Epithelial cell of esophagus (primary cell): Measurements from ENCODE around the gene FYTTD1.

ENCODE experiments used
- DNase-seq: peaks from one replicate; pipeline ENCODE4 v3.0.0; 2010; ENCODE audit warnings: low read depth
- H3K4me3 ChIP-seq: 2 replicates; pipeline ENCODE4 v1.5.1; 2011; ENCODE audit warnings: mild to moderate bottlenecking, low read length, control low read depth
- CTCF ChIP-seq: IDR thresholded peaks from 2 replicates; pipeline ENCODE4 v1.5.1; 2011; ENCODE audit warnings: low read depth, mild to moderate bottlenecking, low read length, control low read depth, inconsistent platforms; ENCODE audit not compliant: insufficient read depth; ENCODE audit errors: missing control alignments

The FYTTD1 gene

GRCh38 chr3:197814372-197814771 is 64.7 kb downstream of the FYTTD1 start:
- DNase-seq, result no peak
- no peak overlapping the region for H3K4me3 ChIP-seq
- no peak for TF ChIP-seq CTCF

DNA sequence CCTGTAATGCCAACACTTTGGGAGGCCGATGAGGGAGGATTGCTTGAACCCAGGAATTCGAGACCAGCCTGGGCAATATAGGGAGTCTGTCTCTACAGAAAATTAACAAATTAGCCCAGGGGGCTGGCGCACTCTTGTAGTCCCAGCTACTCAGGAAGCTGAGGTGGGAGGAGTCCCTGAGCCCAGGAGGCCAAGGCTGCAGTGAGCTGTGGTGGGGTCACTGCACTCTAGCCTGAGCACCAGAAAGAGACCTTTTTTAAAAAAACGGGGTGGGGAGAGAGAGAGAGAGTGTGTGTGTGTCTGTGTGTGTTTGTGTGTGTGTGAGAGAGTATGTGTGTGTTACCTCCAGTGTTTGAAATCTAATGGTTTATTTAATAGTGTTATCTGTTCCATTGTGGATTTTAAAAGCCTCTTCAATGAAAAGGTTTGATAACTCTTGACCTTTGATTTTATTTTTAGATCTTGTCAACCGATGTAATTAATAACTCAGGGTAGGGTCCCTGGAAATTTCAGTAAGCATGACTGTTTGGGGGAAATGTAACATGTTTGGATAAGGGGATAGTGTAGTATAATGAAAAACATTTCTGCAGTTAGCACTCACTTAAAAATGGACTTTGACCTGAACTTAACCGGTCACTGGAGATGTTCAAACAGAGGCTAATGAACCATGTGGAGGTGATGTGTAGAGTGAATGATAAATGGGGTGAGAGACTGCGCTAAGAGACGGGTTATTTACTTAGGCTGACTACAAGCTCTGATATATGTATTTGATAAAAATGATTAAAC is 71.1 kb downstream of the FYTTD1 start:
- no peak for TF ChIP-seq CTCF
- DNase-seq, result no peak
- no peak overlapping the region for H3K4me3 ChIP-seq

DNA sequence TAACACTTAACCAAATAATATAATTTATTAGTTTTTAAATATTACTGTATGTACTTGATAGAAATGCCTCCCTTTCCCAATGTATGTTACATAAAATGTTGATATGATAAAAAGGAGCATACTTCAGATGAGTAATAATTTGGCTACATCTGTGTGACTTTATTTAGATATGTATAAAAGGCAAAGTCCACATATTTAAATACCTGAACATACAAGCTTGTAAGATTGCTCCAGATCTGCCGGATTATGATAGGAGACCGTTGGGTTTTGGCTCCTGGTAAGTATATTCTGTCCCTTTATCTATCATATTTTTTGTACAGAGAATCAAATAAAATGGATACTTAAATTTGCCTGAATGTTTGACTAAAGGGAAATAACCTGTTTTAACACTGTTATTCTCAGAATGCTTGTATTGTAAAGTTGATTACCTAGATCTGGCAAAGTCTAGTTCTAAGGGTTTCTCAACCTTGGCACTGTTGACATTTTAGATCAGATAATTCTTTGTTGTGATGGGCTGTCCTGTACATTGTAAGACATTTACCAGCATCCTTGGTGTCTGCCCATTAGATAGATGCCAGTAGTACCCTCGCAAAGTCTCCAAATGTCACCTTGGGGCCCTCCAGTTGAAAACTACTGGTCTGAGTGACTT is 79.8 kb downstream of the FYTTD1 start:
- H3K4me3 ChIP-seq, result no peak overlapping the region
- DNase-seq, result no peak
- TF ChIP-seq CTCF, result no peak

- TF ChIP-seq CTCF, result no peak
- no peak for DNase-seq
- H3K4me3 ChIP-seq, result no peak overlapping the region
These were observed 80.8 kb downstream of the FYTTD1 start for GRCh38 chr3:197830308-197830966.

- no peak overlapping the region for H3K4me3 ChIP-seq
- DNase-seq, result no peak
- TF ChIP-seq CTCF, result no peak
These were observed 81.3 kb downstream of the FYTTD1 start for GRCh38 chr3:197830967-197831313.

DNA sequence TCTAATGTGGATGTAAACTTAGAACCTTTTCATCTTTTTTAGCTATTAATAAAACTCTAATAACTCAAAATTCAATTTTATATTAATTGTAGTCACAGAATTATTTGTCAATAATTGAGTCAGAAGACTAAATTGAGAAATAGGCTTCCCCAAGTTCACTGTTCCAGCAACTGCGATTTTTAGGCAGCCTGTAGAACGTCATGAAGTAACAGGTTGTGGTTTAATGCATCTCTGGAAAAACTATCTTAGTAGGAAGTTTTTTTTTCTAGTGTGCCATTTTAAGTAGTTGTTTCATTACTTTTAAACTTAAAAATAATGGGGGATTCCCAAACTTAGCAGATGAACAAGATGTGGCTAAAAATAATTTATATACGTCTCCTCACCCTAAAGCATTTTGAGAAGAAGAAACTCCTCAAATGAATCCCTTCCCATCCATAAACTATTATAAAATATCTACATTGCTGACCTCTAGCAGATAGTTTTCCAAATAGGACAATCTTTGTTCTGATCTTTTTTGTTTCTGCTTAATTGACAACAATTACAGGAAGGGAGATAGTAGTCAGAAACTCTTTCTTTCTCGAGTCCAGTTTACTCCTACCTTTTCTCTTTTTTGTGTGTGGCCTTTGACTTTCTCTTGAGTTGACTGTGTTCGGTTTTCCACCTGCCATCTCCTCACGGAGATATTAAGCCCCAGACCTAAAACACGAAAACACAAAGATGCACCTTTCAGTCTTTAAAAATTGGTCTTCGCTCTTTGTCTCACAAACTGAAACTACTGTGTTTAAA is 84.4 kb downstream of the FYTTD1 start:
- H3K4me3 ChIP-seq, result no peak overlapping the region
- no peak for TF ChIP-seq CTCF
- no peak for DNase-seq
